Cardiac fibroblast (primary cell): Measurements from ENCODE around the gene SPRY1.

Source experiments
- DNase-seq, 2 donors: peaks; one replicate each; pipeline versions ENCODE4 v3.0.0 to v3.0.0-alpha.2; 2010; ENCODE audit warnings: low read depth in 2 of 2
- H3K4me3 ChIP-seq, 2 donors: replicated peaks in 1 of 2; 1 replicate in 1 of 2; 2 replicates in 1 of 2; pipeline ENCODE4 v1.5.1; 2011; ENCODE audit warnings: low read depth in 2 of 2, low read length in 2 of 2, mild to moderate bottlenecking in 2 of 2, moderate library complexity in 1 of 2
- TF ChIP-seq, protein P1 (sequence below): IDR thresholded peaks from one replicate; pipeline ENCODE4 v1.5.1; 2011; ENCODE audit warnings: low read depth, mild to moderate bottlenecking, low read length, inconsistent platforms

SPRY1 gene

DNA sequence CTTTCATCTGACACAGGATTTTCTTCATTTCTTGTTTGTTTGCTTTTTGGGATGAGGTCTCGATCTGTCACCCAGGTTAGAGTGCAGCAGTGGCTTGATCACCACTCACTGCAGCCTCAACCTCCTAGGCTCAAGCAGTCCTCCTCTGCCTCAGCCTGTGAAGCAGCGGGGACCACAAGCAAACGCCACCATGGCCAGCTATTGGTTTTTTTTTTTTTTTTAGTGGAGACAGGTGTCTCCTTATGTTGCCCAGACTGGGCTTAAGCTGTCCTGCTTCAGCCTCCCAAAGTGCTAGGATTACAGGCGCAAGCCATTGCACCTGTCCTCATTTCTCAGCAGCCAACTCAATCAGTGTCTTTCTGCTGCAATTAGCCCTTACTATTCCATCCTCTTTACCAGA lies 10.3 kb downstream of the SPRY1 start:
- H3K4me3 ChIP-seq = no peak overlapping the region
- peak in 1 of 2 donors; percentile 36 for DNase-seq
- TF ChIP-seq, protein P1, sequence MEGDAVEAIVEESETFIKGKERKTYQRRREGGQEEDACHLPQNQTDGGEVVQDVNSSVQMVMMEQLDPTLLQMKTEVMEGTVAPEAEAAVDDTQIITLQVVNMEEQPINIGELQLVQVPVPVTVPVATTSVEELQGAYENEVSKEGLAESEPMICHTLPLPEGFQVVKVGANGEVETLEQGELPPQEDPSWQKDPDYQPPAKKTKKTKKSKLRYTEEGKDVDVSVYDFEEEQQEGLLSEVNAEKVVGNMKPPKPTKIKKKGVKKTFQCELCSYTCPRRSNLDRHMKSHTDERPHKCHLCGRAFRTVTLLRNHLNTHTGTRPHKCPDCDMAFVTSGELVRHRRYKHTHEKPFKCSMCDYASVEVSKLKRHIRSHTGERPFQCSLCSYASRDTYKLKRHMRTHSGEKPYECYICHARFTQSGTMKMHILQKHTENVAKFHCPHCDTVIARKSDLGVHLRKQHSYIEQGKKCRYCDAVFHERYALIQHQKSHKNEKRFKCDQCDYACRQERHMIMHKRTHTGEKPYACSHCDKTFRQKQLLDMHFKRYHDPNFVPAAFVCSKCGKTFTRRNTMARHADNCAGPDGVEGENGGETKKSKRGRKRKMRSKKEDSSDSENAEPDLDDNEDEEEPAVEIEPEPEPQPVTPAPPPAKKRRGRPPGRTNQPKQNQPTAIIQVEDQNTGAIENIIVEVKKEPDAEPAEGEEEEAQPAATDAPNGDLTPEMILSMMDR = no peak

DNA sequence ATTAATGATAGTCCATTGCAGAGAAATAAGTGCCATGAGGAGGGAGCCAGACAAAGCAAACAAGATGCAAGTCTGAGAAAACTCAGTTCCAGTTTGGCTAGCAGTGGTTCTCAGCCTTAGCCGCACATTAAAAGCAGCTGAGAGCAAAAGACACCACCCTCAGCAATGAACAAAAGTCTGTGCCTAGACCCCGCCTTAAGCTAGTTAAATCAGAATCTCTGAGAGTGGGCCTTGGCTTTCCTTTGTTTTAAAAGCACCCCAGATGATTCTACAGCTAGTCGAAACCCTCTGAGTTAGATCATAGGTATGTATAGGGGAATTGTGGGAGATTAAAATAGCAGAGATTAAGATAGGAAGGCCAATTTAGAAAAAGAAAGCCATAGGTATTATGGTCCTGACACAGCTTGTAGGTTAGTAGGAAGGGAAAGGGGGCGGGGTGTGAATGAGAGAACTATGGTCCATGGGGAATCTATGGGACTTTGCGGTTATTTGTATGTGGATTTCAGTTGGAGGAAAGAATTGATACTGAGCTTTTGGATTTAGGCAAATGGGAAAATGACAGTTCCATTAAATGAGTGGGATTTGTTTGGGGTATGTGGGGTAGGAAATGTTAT lies 12.0 kb downstream of the SPRY1 start:
- H3K4me3 ChIP-seq = no peak overlapping the region
- TF ChIP-seq, protein P1 = no peak
- peak; percentile 43 to 58 for DNase-seq

DNA sequence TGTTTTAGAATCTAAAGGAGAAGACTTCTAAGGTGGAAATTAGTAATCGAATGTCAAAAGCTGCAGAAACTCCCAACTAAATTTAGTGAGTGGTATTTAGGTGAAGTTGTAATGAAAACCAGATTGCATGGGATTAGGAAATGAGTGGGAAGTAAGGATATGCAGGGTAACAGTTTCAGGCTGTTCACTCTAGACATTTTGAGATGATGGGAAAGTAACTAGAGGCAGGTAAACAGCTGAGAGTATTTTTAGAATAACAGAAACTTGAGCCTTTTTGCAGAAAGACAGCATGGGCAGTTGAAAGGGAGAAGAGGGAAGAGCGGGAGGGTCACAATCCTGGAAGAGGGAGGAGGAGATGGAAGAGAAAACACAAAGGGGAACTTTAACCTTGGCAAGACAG lies 12.7 kb downstream of the SPRY1 start:
- TF ChIP-seq, protein P1 = no peak
- DNase-seq = peak in 1 of 2 donors; percentile 57
- no peak overlapping the region for H3K4me3 ChIP-seq

DNA sequence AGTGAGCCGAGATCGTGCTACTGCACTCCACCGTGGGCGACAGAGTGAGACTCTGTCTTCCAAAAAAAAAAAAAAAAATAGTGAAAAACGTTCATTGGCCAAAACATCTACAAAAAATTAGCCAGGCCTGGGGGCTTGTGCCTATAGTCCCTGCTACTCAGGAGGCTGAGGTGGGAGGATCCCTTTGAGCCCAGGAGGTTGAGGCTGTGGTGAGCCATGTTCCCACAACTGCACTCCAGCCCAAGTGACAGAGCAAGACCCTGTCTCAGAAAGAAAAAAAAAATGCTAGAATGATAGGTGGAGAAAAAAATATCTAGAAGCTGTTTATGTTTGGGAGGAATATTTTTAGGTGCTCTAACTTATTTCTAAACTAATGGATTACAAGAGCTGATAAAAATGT lies 14.9 kb downstream of the SPRY1 start:
- no peak overlapping the region for H3K4me3 ChIP-seq
- TF ChIP-seq, protein P1 = no peak
- DNase-seq = no peak

DNA sequence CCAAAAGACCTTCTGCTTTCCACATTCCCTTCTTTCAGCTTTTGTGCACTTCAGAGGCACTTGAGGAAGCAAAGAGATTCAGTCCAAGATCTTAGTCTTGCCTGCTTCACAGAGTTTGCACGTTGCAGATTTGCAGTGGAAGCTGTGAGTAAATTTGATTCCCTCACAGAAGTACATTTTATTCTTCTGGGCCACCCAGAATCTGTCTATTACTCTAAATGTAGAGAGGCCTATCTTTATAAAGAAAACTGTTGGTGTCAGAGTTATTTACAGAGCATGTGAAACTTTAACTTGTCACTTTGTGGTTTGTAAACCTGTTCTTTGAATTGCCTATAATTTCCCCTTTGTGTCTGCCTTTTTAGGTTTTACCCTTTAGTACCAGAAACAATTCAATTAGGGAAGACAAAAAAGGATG lies 15.5 kb downstream of the SPRY1 start:
- DNase-seq = peak in 1 of 2 donors; percentile 28
- H3K4me3 ChIP-seq = no peak overlapping the region
- TF ChIP-seq, protein P1 = no peak

DNA sequence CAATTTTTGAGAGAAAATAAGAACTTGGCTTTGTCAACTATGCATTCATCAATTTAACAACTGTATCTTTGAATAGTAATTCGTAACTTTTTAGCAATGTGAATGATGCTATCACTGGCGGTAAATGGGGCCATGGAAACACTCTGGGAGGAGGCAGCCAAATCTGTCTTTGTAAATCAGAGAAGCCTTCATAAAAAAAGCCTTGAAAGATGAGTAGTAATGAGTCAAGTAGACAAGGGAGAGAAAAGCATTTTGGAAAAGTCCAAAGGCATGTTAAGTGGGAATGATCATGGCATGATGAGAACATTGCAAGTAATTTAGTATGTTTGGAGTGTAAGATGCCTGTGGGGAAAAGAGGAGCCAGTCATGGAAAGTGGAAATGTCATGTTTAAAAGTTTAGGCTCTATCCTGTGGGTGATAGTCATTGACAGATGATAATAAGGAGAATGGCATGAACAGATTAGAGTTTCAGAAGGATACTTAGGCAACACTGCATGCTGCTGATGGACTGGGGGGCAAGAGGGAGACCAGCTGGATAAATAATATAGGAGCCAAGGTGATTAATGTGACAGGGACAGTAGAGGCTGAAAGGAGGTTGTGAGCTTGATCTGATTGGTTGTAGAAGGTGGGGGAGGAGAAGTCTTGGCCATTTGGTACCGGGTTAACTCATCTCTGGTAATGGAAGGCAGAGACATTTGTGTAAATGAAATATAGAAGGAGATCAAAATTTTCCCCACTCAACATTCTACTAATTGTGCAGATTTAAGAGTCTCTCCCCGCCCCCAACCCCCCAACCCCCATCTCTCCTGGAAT lies 16.3 kb downstream of the SPRY1 start:
- TF ChIP-seq, protein P1 = no peak
- no peak overlapping the region for H3K4me3 ChIP-seq
- peak; percentile 32 to 53 for DNase-seq

DNA sequence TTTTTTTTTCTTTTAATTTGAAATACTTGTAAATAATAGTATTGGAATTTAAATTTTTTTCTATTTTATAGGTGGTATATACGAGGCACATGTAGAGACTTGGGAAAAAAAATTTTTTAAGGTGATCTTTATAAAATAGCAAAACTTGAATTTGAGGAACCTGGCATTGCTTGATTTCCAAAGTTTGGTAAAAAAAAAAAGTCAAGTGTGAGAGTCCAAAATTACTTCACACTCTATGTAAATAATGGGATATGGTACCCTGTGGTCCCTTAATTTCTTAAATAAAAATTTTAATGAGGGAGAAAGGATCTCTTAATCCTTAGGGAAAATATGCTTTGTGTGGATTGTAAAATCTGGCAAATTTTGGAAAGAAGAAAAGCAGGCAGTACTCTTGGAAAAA lies 19.0 kb downstream of the SPRY1 start:
- DNase-seq = no peak
- TF ChIP-seq, protein P1 = no peak
- no peak overlapping the region for H3K4me3 ChIP-seq
